Measurements from ENCODE around the gene SGSM1. TPM values are rescaled to one million over a fixed set of nuclear protein-coding genes. Genes with fewer than 3 reads are reported as not detected.
"Not testable (repeated sequence)": the region's sequence is repeated elsewhere in the genome, so short reads cannot be mapped to it uniquely, and the experiment has no call there.

The SGSM1 gene
- total and polyA plus RNA-seq, 10 donors: 0.16 to 1.3 (median 0.53) TPM

DNA sequence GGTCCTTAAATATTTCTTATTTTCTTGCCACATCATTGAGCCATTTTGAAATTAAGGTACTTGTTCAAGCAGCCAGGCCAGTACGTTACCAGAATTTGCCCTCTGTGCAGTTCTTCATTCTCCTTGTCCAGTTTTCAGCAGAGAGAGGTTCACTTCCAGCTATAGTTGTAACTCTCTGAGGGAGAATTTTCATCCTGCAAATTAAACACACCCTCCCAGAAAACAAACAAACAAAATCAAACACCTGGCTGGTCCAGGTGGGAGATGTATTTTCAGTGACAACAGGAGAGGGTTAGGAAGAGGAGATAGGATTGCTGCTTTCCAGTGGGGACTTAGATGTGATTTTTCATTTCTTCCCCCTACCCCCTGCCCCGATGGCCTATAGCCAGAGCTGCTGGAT is 95.4 kb downstream of the SGSM1 start:
- TF ChIP-seq POLR2A (IDR thresholded peaks at IDR 0.05) (no peak), CTCF (IDR thresholded peaks at IDR 0.05 in 8 of 11, conservative IDR thresholded peaks at IDR 0.05 in 3 of 11) (no peak), POLR2AphosphoS5 (IDR thresholded peaks at IDR 0.05) (no peak)
- no peak for DNase-seq
- H3K27ac ChIP-seq: no peak overlapping the region
- H3K9me3 ChIP-seq: peaks cover 0 to 20% (median 18%) of the 10 kb centered on the region in 8 donors
- no peaks in the 10 kb centered on the region for H3K4me1 ChIP-seq
- intact Hi-C loops (cut with DNase I; ENCODE audit: low total_unique reads): no loop called here
- no peak overlapping the region for H3K4me3 ChIP-seq
- no peaks in the 10 kb centered on the region for H3K27me3 ChIP-seq (replicated peaks in 1 of 7)
- peaks cover 0 to 15% (median 0%) of the 10 kb centered on the region in 6 donors for H3K36me3 ChIP-seq
- 66 to 87% (median 74%) methylated on average over 2 of the region's 2 CpGs for WGBS, 5 donors

GRCh38 chr22:24905909-24906308 is 99.9 kb downstream of the SGSM1 start:
- Histone ChIP-seq H3K27me3 (replicated peaks in 1 of 7) (no peaks in the 10 kb centered on the region), H3K27ac (no peak overlapping the region), H3K4me3 (no peak overlapping the region), H3K4me1 (no peaks in the 10 kb centered on the region), H3K36me3 (peaks cover 0 to 15% (median 0%) of the 10 kb centered on the region in 6 donors), H3K9me3 (peaks cover 0 to 37% (median 27%) of the 10 kb centered on the region in 8 donors)
- no peak for DNase-seq
- intact Hi-C loops (cut with DNase I; ENCODE audit: low total_unique reads): no loop called here
- WGBS, 5 donors: 89 to 97% (median 95%) methylated on average over 1 of the region's 1 CpG
- no peak for TF ChIP-seq CTCF (IDR thresholded peaks at IDR 0.05 in 8 of 11, conservative IDR thresholded peaks at IDR 0.05 in 3 of 11)

- intact Hi-C loops (cut with DNase I; ENCODE audit: low total_unique reads); H3K27me3 ChIP-seq (replicated peaks in 1 of 7); H3K4me3 ChIP-seq; DNase-seq; H3K27ac ChIP-seq; H3K4me1 ChIP-seq: not testable (repeated sequence)
- Histone ChIP-seq H3K9me3 (peaks cover 0 to 37% (median 27%) of the 10 kb centered on the region in 8 donors), H3K36me3 (peaks cover 0 to 15% (median 0%) of the 10 kb centered on the region in 6 donors)
- WGBS, 5 donors: 88 to 100% (median 96%) methylated on average over 3 of the region's 3 CpGs
Measured at GRCh38 chr22:24907101-24907500, 101.1 kb downstream of the SGSM1 start.

- Histone ChIP-seq H3K4me1 (no peaks in the 10 kb centered on the region), H3K4me3 (no peak overlapping the region), H3K27me3 (replicated peaks in 1 of 7) (no peaks in the 10 kb centered on the region), H3K9me3 (no peaks in the 10 kb centered on the region), H3K36me3 (no peaks in the 10 kb centered on the region), H3K27ac (no peak overlapping the region)
- TF ChIP-seq POLR2A (IDR thresholded peaks at IDR 0.05) (no peak), POLR2AphosphoS5 (IDR thresholded peaks at IDR 0.05) (no peak), CTCF (IDR thresholded peaks at IDR 0.05 in 8 of 11, conservative IDR thresholded peaks at IDR 0.05 in 3 of 11) (no peak)
- WGBS, 5 donors: 75 to 93% (median 84%) methylated on average over 4 of the region's 4 CpGs
- intact Hi-C loops (cut with DNase I; ENCODE audit: low total_unique reads): no loop called here
- no peak for DNase-seq
Measured at GRCh38 chr22:24920029-24920428, 114.0 kb downstream of the SGSM1 start.
